PFSK-1 (cell line): Measurements from ENCODE around the gene IGF1R.

Source experiments
- FOXP2 ChIP-seq: optimal IDR thresholded peaks from 2 replicates; pipeline ENCODE3; 2011; ENCODE audit warnings: borderline replicate concordance, control low read depth, inconsistent platforms; ENCODE audit not compliant: insufficient read depth; ENCODE audit errors: extremely low read length, extremely low read depth
- POLR2AphosphoS5 ChIP-seq: IDR thresholded peaks from 2 replicates; pipeline ENCODE4 v1.6.1; 2012; ENCODE audit warnings: low read depth, mild to moderate bottlenecking, control low read depth, low read length, moderate library complexity
- SIN3A ChIP-seq: IDR thresholded peaks from 2 replicates; pipeline ENCODE4 v1.6.1; 2012; ENCODE audit warnings: mild to moderate bottlenecking, low read length, moderate library complexity, borderline replicate concordance; ENCODE audit not compliant: insufficient read depth
- TAF1 ChIP-seq: IDR thresholded peaks from 2 replicates; pipeline ENCODE4 v1.6.1; 2012; ENCODE audit warnings: low read length, control low read depth, borderline replicate concordance; ENCODE audit not compliant: insufficient read depth
- TF ChIP-seq, protein P1 (sequence below), 2 experiments: IDR thresholded peaks; 2 replicates each; pipeline versions ENCODE4 v1.6.1 to v1.8.0; 2011 to 2012; ENCODE audit warnings: low read depth in 2 of 2, low read length in 2 of 2, control low read depth in 1 of 2, inconsistent platforms in 1 of 2, mild to moderate bottlenecking in 1 of 2, moderate library complexity in 1 of 2; ENCODE audit not compliant: insufficient read depth in 1 of 2

IGF1R gene

DNA sequence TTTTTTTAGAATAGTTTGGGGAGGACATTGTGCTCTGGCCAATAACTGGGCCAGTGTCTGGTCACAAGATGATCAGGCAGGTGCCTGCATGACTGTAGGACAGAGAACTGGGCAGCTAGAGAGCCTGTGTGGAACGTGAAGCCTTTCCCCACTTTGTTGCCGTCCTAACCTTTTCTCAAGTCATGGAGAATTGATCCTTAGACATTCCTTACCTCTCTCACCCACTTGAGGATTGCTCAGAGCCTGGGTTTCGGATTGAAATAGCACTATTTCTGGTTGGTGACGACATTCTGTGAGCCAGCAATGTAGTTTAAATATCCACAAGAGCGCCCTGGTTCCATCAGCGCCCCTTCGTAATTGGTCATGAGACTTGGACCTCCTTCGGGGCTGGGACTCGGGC is 138.4 kb downstream of the IGF1R start:
- TF ChIP-seq POLR2AphosphoS5: no peak
- TF ChIP-seq, protein P1, sequence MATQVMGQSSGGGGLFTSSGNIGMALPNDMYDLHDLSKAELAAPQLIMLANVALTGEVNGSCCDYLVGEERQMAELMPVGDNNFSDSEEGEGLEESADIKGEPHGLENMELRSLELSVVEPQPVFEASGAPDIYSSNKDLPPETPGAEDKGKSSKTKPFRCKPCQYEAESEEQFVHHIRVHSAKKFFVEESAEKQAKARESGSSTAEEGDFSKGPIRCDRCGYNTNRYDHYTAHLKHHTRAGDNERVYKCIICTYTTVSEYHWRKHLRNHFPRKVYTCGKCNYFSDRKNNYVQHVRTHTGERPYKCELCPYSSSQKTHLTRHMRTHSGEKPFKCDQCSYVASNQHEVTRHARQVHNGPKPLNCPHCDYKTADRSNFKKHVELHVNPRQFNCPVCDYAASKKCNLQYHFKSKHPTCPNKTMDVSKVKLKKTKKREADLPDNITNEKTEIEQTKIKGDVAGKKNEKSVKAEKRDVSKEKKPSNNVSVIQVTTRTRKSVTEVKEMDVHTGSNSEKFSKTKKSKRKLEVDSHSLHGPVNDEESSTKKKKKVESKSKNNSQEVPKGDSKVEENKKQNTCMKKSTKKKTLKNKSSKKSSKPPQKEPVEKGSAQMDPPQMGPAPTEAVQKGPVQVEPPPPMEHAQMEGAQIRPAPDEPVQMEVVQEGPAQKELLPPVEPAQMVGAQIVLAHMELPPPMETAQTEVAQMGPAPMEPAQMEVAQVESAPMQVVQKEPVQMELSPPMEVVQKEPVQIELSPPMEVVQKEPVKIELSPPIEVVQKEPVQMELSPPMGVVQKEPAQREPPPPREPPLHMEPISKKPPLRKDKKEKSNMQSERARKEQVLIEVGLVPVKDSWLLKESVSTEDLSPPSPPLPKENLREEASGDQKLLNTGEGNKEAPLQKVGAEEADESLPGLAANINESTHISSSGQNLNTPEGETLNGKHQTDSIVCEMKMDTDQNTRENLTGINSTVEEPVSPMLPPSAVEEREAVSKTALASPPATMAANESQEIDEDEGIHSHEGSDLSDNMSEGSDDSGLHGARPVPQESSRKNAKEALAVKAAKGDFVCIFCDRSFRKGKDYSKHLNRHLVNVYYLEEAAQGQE (IDR thresholded peaks at IDR 0.05; ENCODE audit: insufficient read depth in 1 of 2, low read depth in 2 of 2, low read length in 2 of 2): no peak

DNA sequence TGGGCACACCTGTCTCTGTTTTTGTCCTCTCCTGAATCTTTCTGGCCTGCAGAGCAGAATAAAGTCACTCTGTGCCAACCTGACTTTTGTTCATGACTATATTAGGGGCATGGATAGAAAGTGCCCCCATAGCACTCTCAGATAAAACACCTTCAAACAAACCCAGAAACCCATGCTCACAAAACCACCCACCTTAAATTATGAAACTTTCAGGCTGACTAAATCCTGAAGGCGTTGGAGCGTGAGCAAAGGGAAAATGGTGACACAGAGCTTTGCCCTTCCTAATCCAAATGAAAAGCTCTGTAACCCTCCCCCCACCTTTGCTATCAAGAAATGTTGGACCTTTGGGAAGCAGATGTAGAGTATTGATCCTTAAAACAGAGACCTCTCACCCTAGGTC is 138.9 kb downstream of the IGF1R start:
- TF ChIP-seq, protein P1 (IDR thresholded peaks at IDR 0.05; ENCODE audit: insufficient read depth in 1 of 2, low read depth in 2 of 2, low read length in 2 of 2): peak in 1 of 2 experiments; percentile 69; a peak in 2 of 4 replicates
- no peak for TF ChIP-seq SIN3A

DNA sequence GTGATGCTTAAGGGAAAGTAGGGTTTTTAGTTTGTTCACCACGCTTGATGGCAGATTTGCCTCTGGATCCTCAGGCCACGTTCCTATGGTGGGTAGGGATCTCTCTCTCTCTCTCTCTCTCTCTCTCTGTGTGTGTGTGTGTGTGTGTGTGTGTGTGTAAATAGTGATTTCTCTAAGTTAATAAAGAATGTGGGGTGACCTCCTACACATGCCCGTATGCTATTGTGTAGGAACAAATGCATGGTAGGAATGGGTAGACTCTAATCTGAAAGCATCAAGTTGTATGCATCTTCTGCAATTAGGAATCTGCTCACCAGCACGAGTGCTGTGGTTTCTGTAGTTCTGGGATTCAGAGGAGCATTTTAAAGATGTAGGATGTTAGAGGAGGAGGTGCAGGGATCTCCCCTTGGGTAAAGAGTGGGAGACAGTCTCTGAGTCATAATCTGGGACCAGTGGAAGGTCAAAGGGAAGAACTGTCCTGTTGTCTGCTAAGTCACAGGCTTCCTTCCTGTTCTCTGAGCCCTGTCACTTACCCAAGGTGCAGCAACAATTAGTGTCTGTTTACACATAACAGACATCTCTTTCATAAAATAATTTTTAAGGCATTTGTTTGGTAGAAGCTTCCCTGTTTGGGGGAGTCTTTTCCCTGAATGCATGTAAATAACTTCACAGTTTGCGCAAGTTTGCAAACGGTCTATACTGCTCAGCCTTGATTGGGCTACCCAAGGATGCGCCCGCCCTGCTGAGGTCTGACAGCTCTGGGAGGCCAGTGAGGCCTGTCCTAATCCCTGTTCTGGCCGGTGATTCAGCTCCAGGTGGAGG is 139.8 kb downstream of the IGF1R start:
- TF ChIP-seq SIN3A (no peak), FOXP2 (no peak), POLR2AphosphoS5 (no peak)
- TF ChIP-seq, protein P1 (IDR thresholded peaks at IDR 0.05; ENCODE audit: insufficient read depth in 1 of 2, low read depth in 2 of 2, low read length in 2 of 2): no peak

DNA sequence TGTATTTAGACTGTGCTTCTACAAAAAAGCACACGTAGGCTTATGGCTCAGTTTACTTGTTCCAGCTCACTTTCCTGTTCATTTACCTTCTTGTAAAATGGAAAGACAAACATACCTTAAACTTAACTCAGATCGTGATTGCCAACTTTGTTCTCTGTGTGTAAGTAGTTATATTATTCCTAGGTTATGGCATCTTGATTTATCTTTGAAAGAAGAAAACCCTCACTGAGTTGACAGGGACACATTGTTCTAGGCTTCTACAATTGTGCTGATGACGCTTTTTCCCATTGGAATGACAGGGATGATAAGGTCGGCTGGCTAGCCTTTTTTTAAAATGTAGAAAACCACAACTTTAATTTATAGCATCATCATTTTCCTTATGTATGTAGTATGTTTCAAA is 140.7 kb downstream of the IGF1R start:
- no peak for TF ChIP-seq SIN3A
- TF ChIP-seq POLR2AphosphoS5: no peak
- TF ChIP-seq, protein P1 (IDR thresholded peaks at IDR 0.05; ENCODE audit: insufficient read depth in 1 of 2, low read depth in 2 of 2, low read length in 2 of 2): no peak
- no peak for TF ChIP-seq TAF1
- TF ChIP-seq FOXP2: no peak

DNA sequence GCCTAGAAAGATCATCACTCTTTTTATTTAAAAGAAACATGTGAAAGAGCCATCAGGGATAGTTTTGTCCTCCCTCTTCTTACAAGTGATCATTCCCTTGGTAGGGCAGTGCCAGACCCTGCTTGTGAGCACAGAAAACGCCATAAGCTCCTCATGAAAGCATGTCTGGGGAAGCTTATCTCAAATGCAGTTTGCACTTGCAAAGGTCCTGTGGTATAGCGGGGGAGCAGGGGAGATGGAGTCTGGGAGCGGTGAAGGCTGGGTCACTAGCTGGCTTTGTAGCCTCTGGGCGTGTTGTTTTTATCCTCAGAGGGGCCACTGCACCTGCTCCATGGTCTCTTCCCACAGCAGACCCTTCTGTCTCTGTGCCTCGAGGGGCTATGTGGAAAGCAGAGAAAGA is 141.9 kb downstream of the IGF1R start:
- TF ChIP-seq, protein P1 (IDR thresholded peaks at IDR 0.05; ENCODE audit: insufficient read depth in 1 of 2, low read depth in 2 of 2, low read length in 2 of 2): no peak
- TF ChIP-seq POLR2AphosphoS5: no peak
